K562 (cell line): ENCODE results near the gene FUZ. TPM values are rescaled to one million over a fixed set of nuclear protein-coding genes. Genes with fewer than 3 reads are reported as not detected.

Experiments
- ATAC-seq: fragments of 200-7000 bp; cut with Tn5 transposase; 3 replicates; pipeline ENCODE4 v1.9.1; 2020; ENCODE audit warnings: moderate library complexity
- BruUV-seq: library from RNA; stranded (reverse); fragments of 400-500 nt; replicated peaks from 2 replicates; lab custom pipeline; 2021; lab: Mats Ljungman, UMichigan
- CTCF ChIA-PET: fragments of 300-600 bp; formaldehyde crosslinking; extraction: SDS; loops from one replicate; lab custom pipeline; 2021; ENCODE audit warnings: low intra/inter-chr PET ratio; lab: Yijun Ruan, JAX
- POLR2A ChIA-PET: fragments of 300-600, 350-650 bp; sonication (Branson Sonifier 250); formaldehyde crosslinking; extraction: SDS; loops from one replicate; lab custom pipeline; 2021; ENCODE audit warnings: antibody characterized with exemption, inconsistent platforms; lab: Yijun Ruan, JAX
- DNase-seq, 4 experiments: peaks; one replicate each; pipeline versions ENCODE4 v3.0.0 to v3.0.0-alpha.2; 2011 to 2018; ENCODE audit warnings: low spot score in 3 of 4, mixed read lengths in 3 of 4; ENCODE audit errors: extremely low read depth in 1 of 4
- FAIRE-seq: peaks from 2 replicates; lab custom pipeline; 2011; peaks lifted over from hg19 to GRCh38; lab: Jason Lieb, UNC
- H2AFZ ChIP-seq: 2 replicates; pipeline ENCODE4 v1.6.0; 2011; ENCODE audit warnings: low read depth, low read length, control low read depth, inconsistent platforms
- H3K27ac ChIP-seq: fragments of 200-600 bp; 3 replicates; pipeline ENCODE4 v1.8.0; 2011; ENCODE audit warnings: low read depth, mild to moderate bottlenecking, control low read depth, inconsistent platforms, low read length, moderate library complexity, mixed read lengths; ENCODE audit errors: extremely low read depth
- H3K27me3 ChIP-seq, 2 experiments: fragments of 300-600 bp in 1 of 2; 2 replicates in 1 of 2; 3 replicates in 1 of 2; pipeline versions ENCODE4 v1.6.0 to v1.8.0; 2011; ENCODE audit warnings: inconsistent platforms in 2 of 2, low read length in 2 of 2, mild to moderate bottlenecking in 1 of 2, mixed read lengths in 1 of 2, moderate library complexity in 1 of 2; ENCODE audit not compliant: control insufficient read depth in 2 of 2, insufficient read depth in 2 of 2
- H3K36me3 ChIP-seq: fragments of 300-600 bp; 3 replicates; pipeline ENCODE4 v1.8.0; 2011; ENCODE audit warnings: mild to moderate bottlenecking, low read length, inconsistent platforms; ENCODE audit not compliant: control insufficient read depth, insufficient read depth
- H3K4me1 ChIP-seq, 2 experiments: fragments of 200-600 bp in 1 of 2; replicated peaks in 1 of 2; 2 replicates in 1 of 2; 3 replicates in 1 of 2; pipeline versions ENCODE4 v1.5.1 to v1.8.0; 2011; ENCODE audit warnings: inconsistent platforms in 2 of 2, low read length in 2 of 2, mild to moderate bottlenecking in 1 of 2, mixed read lengths in 1 of 2, moderate library complexity in 1 of 2; ENCODE audit not compliant: control insufficient read depth in 2 of 2, insufficient read depth in 2 of 2
- H3K4me2 ChIP-seq: 2 replicates; pipeline ENCODE4 v1.6.1; 2011; ENCODE audit warnings: low read length, control low read depth, inconsistent platforms, mixed read lengths; ENCODE audit not compliant: insufficient read depth
- H3K4me3 ChIP-seq: fragments of 200-600 bp; sonication (generic), shearing (Covaris generic); 2 replicates; pipeline ENCODE4 v1.5.1; 2016; ENCODE audit warnings: control low read depth, inconsistent platforms
- H3K79me2 ChIP-seq: fragments of 200-600 bp; 3 replicates; pipeline ENCODE4 v1.8.0; 2011; ENCODE audit warnings: low read length, inconsistent platforms; ENCODE audit not compliant: control insufficient read depth, insufficient read depth
- H3K9ac ChIP-seq, 2 experiments: 2 replicates each; pipeline versions ENCODE4 v1.6.0 to v1.6.1; 2011; ENCODE audit warnings: low read depth in 2 of 2, low read length in 2 of 2, control low read depth in 1 of 2, inconsistent platforms in 1 of 2, mild to moderate bottlenecking in 1 of 2, mixed read lengths in 1 of 2; ENCODE audit not compliant: insufficient read depth in 1 of 2
- H3K9me1 ChIP-seq: one replicate; pipeline ENCODE4 v1.6.0; 2011; ENCODE audit warnings: inconsistent platforms, mild to moderate bottlenecking, low read length, moderate library complexity; ENCODE audit not compliant: control insufficient read depth, insufficient read depth
- H3K9me3 ChIP-seq: replicated peaks from 2 replicates; pipeline ENCODE4 v1.5.1; 2011; ENCODE audit warnings: low read depth, low read length, inconsistent platforms; ENCODE audit not compliant: control insufficient read depth, insufficient read depth
- H4K20me1 ChIP-seq: replicated peaks from 2 replicates; pipeline ENCODE4 v1.6.1; 2011; ENCODE audit warnings: low read length, inconsistent platforms, mixed read lengths; ENCODE audit not compliant: control insufficient read depth, insufficient read depth
- ADNP ChIP-seq: fragments of 200-800 bp; sonication (Bioruptor generic); IDR thresholded peaks from 2 replicates; pipeline ENCODE4 v1.6.1; 2016; ENCODE audit warnings: missing genetic modification characterization, missing compliant biosample characterization
- ATF1 ChIP-seq, 2 experiments: fragments of 450-650 bp in 1 of 2; IDR thresholded peaks; 2 replicates each; pipeline ENCODE4 v1.6.1; 2016; ENCODE audit warnings: missing compliant biosample characterization in 1 of 2, missing genetic modification characterization in 1 of 2
- BDP1 ChIP-seq: IDR thresholded peaks from 3 replicates; pipeline ENCODE4 v1.6.1; 2011; ENCODE audit not compliant: insufficient read length, insufficient read depth
- CREB3 ChIP-seq: fragments of 450-650 bp; conservative IDR thresholded peaks from 2 replicates; pipeline ENCODE4 v1.6.1; 2016; ENCODE audit warnings: missing genetic modification characterization, low read depth, mild to moderate bottlenecking, missing compliant biosample characterization, moderate library complexity
- ESRRA ChIP-seq: fragments of 450-650 bp; IDR thresholded peaks from 2 replicates; pipeline ENCODE4 v1.6.1; 2014; ENCODE audit warnings: low read depth, mild to moderate bottlenecking, moderate library complexity, borderline replicate concordance
- FOXJ2 ChIP-seq: fragments of 200-800 bp; sonication (Bioruptor generic); IDR thresholded peaks from 2 replicates; pipeline ENCODE4 v1.6.1; 2016; ENCODE audit warnings: missing genetic modification characterization, missing compliant biosample characterization
- HMG20B ChIP-seq: fragments of 250-450 bp; sonication (Bioruptor Pico); IDR thresholded peaks from 2 replicates; pipeline ENCODE4 v1.5.0; 2021; ENCODE audit warnings: mild to moderate bottlenecking
- KDM1A ChIP-seq, 2 experiments: fragments of 450-650 bp; IDR thresholded peaks; 2 replicates each; pipeline ENCODE4 v1.6.1; 2016; ENCODE audit warnings: mild to moderate bottlenecking in 2 of 2
- KLF16 ChIP-seq: IDR thresholded peaks from 2 replicates; pipeline ENCODE4 v1.6.1; 2016; ENCODE audit warnings: antibody characterized with exemption
- MCM7 ChIP-seq, 2 experiments: fragments of 450-650 bp; IDR thresholded peaks; 2 replicates each; pipeline ENCODE4 v1.6.1; 2016 to 2018
- POLR2AphosphoS5 ChIP-seq: IDR thresholded peaks from 2 replicates; pipeline ENCODE4 v1.6.1; 2011; ENCODE audit warnings: mild to moderate bottlenecking, low read depth, low read length, moderate library complexity; ENCODE audit not compliant: control insufficient read depth, insufficient read depth
- SMAD4 ChIP-seq: fragments of 250-450 bp; sonication (Bioruptor Pico); conservative IDR thresholded peaks from 2 replicates; pipeline ENCODE4 v1.8.0; 2021; ENCODE audit warnings: inconsistent platforms, mild to moderate bottlenecking, moderate library complexity
- ZFP1 ChIP-seq: fragments of 450-650 bp; formaldehyde crosslinking; IDR thresholded peaks from 2 replicates; pipeline ENCODE4 v1.4.0; 2020; ENCODE audit warnings: mild to moderate bottlenecking, mixed read lengths
- ZNF431 ChIP-seq: sonication (generic); formaldehyde crosslinking; IDR thresholded peaks from 2 replicates; pipeline ENCODE4 v1.8.0; 2022; ENCODE audit warnings: mild to moderate bottlenecking, missing genetic modification reagents
- ZNF644 ChIP-seq: fragments of 200-800 bp; sonication (Bioruptor generic); IDR thresholded peaks from 2 replicates; pipeline ENCODE4 v1.6.1; 2016; ENCODE audit warnings: low read depth, missing genetic modification characterization, missing compliant biosample characterization
- WGBS: fragments of 100-300 bp; shearing (Covaris generic); methylation state at CpG from one replicate; pipeline ENCODE4 v1.1.6; 2016; ENCODE audit warnings: low coverage, mixed read lengths; ENCODE audit not compliant: insufficient coverage; ENCODE audit errors: missing lambda C conversion rate; 5-methylcytosine and 5-hydroxymethylcytosine counted together
- in situ Hi-C: fragments of 300-500 bp; cut with MboI; formaldehyde crosslinking; loops from 4 replicates; pipeline ENCODE4 v1.15.0; 2018; ENCODE audit warnings: inconsistent platforms, mixed read lengths
- intact Hi-C: fragments of 100-400 bp; cut with micrococcal nuclease; formaldehyde crosslinking; loops from 2 replicates; pipeline ENCODE4 v1.14.2; 2022
- polyA plus RNA-seq, 8 experiments: library from polyadenylated mRNA; depleted of rRNA in 4 of 8; stranded (reverse) in 5 of 8; unstranded in 3 of 8; fragments of >200 nt; fragmentation: Nextera tagmentation in 2 of 8; fragmentation: Illumina TruSeq in 1 of 8; extraction: Ambion mirVana in 2 of 8; extraction: Trizol in 1 of 8; gene quantifications; 2 replicates each; pipeline versions ENCODE4 v1.2.1 to v1.2.3, GENCODE V29; 2011 to 2014; ENCODE audit warnings: inconsistent platforms in 1 of 8, missing spikeins in 1 of 8
- total RNA-seq, 7 experiments: library from RNA; depleted of rRNA in 6 of 7; stranded (reverse); fragments of >200 nt in 6 of 7; fragmentation: Illumina TruSeq in 2 of 7; extraction: Trizol in 2 of 7; gene quantifications; 2 replicates each; pipeline versions ENCODE4 v1.2.1 to v1.2.3, GENCODE V29; 2011 to 2021; ENCODE audit warnings: low replicate concordance in 1 of 7
- TF ChIP-seq, protein P1 (sequence below): sonication (generic); formaldehyde crosslinking; IDR thresholded peaks from 2 replicates; pipeline ENCODE4 v1.8.0; 2022; ENCODE audit warnings: mild to moderate bottlenecking, missing genetic modification reagents
- TF ChIP-seq, protein P2 (sequence below): fragments of 450-650 bp; IDR thresholded peaks from 2 replicates; pipeline ENCODE4 v1.6.1; 2016; ENCODE audit warnings: missing biosample characterization, missing genetic modification characterization

The FUZ gene
- total and polyA plus RNA-seq, 9 of the 15 experiments (the other 6 are each of a cell fraction or from before 2014, with no cell fraction given): 0.17 to 7.6 (median 3.6) TPM; not detected in 1

- no peak overlapping the region for H2AFZ ChIP-seq
- in situ Hi-C loops: no loop called here
- BruUV-seq: no TSS peak
- no peaks in the 10 kb centered on the region for H3K27me3 ChIP-seq
- H4K20me1 ChIP-seq: no peaks in the 10 kb centered on the region
- ATAC-seq: no peak
- DNase-seq: no peak
- no peak overlapping the region for H3K4me3 ChIP-seq
- FAIRE-seq: no peak
- TF ChIP-seq SMAD4 (no peak), KDM1A (IDR thresholded peaks at IDR 0.05) (no peak), HMG20B (CRISPR knock-in tag) (no peak), ZNF431 (CRISPR knock-in tag) (no peak), ESRRA (no peak), FOXJ2 (tag) (no peak), ZFP1 (CRISPR knock-in tag) (no peak), ZNF644 (no peak), KLF16 (no peak), MCM7 (IDR thresholded peaks at IDR 0.05) (no peak), POLR2AphosphoS5 (no peak), CREB3 (tag) (no peak), BDP1 (no peak), ATF1 (CRISPR knock-in tag; IDR thresholded peaks at IDR 0.05) (no peak), ATF1 (tag; IDR thresholded peaks at IDR 0.05) (no peak), ADNP (no peak)
- TF ChIP-seq, protein P1, sequence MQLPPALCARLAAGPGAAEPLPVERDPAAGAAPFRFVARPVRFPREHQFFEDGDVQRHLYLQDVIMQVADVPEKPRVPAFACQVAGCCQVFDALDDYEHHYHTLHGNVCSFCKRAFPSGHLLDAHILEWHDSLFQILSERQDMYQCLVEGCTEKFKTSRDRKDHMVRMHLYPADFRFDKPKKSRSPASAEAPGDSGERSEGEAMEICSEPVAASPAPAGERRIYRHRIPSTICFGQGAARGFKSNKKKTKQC (CRISPR knock-in tag): no peak
- TF ChIP-seq, protein P2, sequence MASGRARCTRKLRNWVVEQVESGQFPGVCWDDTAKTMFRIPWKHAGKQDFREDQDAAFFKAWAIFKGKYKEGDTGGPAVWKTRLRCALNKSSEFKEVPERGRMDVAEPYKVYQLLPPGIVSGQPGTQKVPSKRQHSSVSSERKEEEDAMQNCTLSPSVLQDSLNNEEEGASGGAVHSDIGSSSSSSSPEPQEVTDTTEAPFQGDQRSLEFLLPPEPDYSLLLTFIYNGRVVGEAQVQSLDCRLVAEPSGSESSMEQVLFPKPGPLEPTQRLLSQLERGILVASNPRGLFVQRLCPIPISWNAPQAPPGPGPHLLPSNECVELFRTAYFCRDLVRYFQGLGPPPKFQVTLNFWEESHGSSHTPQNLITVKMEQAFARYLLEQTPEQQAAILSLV (tag): no peak
- H3K4me1 ChIP-seq: peaks cover 0 to 16% of the 10 kb centered on the region in 2 experiments; a peak in 1 of 5 replicates
- ChIA-PET CTCF (no interaction called here), POLR2A (interaction anchor here (0.9 kb wide), 3 partner anchors 8 to 15 kb away, joined by 3 to 5 read pairs (median 5); no protein-coding TSS in a partner anchor)
- H3K36me3 ChIP-seq: peaks cover 93% of the 10 kb centered on the region
- peaks cover 2% of the 10 kb centered on the region for H3K9me1 ChIP-seq
- intact Hi-C loops: no loop called here
- H3K9me3 ChIP-seq: no peaks in the 10 kb centered on the region
- WGBS: 96% methylated on average over 4 of the region's 12 CpGs
- H3K9ac ChIP-seq: peak overlapping the region in 1 of 2 experiments; percentile 33; a peak in 1 of 4 replicates
- H3K27ac ChIP-seq: no peak overlapping the region
- no peak overlapping the region for H3K4me2 ChIP-seq
- no peaks in the 10 kb centered on the region for H3K79me2 ChIP-seq
Observed at GRCh38 chr19:49835562-49835961, 22.5 kb upstream of the FUZ start.
